ENCODE data around the gene POLR2E. TPM values are rescaled to one million over a fixed set of nuclear protein-coding genes. Genes with fewer than 3 reads are reported as not detected.

POLR2E gene
- total and polyA plus RNA-seq, 2 donors (not counting 1 experiment from before 2014, with no cell fraction given) = 103 to 121 TPM

DNA sequence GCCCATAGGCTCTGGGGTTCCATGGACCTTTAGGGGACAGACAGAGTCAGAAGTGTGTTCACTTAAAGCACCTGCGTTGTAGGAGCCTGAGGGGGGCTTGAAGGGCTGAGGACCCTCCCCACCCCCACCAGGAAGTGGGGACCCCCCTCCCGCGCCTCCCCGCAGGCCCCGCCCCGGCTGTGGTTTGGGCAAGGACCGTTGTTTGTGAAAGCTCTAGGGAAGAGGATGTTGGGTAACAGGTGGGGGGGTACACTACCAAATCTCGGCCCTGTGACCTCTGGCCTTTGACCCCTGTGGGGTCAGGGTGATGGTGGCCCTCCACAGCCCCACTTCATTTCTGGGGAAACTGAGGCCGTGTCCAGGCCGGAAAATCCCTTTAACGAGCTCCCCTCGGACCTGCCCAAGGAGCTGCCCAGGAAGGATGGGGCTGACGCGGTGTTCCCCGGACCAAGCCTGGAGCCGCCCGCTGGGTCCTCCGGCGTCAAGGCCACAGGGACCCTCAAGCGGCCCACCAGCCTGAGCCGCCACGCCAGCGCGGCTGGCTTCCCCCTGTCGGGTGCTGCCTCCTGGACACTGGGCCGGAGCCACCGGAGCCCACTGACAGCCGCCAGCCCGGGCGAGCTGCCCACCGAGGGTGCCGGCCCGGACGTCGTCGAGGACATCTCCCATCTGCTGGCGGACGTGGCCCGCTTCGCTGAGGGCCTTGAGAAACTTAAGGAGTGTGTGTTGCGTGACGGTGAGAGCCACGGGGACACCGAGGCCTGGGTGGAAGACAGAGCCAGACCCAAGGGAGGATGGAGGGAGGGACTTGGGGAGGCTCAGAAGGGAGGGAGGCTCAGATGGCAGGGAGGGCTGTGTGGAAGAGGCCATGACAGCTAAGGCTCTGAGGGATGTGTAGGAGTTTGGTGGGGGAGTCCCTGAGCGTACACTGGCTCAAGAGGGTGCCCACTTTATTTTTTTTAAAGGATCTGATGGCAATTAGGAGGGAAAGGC lies 26.9 kb downstream of the POLR2E start:
- WGBS (ENCODE audit: insufficient coverage) = 9% methylated on average over 39 of the region's 45 CpGs
- peak overlapping the region; percentile 97 for H3K27ac Mint-ChIP-seq
- H3K4me3 Mint-ChIP-seq = peak overlapping the region; percentile 96
- DNase-seq (peak; percentile 73), ATAC-seq (ENCODE audit: low read depth) (peak; percentile 12)
- intact Hi-C loops (cut with micrococcal nuclease) = loop anchor here (1.0 to 10.0 kb wide), 6 partner anchors 9 to 144 kb away; partner anchors contain the start of genes ARID3A, GPX4, RNU6-2 and TMEM259
- peaks cover 0 to 42% of the 10 kb centered on the region in 2 experiments for H3K36me3 ChIP-seq (replicated peaks in 1 of 2; ENCODE audit: control extremely low read depth in 1 of 2, control insufficient read depth in 1 of 2, extremely low read depth in 1 of 2, insufficient read depth in 2 of 2, low read length in 1 of 2)
- ChIA-PET CTCF (interaction anchor here (1.2 to 5.2 kb wide), 15 partner anchors 8 to 207 kb away, joined by 3 to 56 read pairs (median 6); partner anchors contain the start of genes ABCA7, CNN2, FAM174C and POLR2E), POLR2A (interaction anchor here (0.5 to 6.3 kb wide), 27 partner anchors 8 to 205 kb away, joined by 3 to 97 read pairs (median 4); partner anchors contain the start of genes ABCA7, ATP5F1D, CNN2 and GPX4)
- H2AFZ ChIP-seq (ENCODE audit: insufficient read depth, low read depth, low read length, poor library complexity, severe bottlenecking) = no peak overlapping the region
- H3K9ac ChIP-seq (ENCODE audit: low read length) = peak overlapping the region; percentile 94
- peaks cover 0 to 11% (median 0%) of the 10 kb centered on the region in 3 donors for H3K9me3 ChIP-seq (ENCODE audit: control extremely low read depth in 1 of 3, control insufficient read depth in 2 of 3, insufficient read depth in 1 of 3, low read length in 2 of 3)
- peak overlapping the region; percentile 77 to 87 for H3K27ac ChIP-seq (ENCODE audit: low read length in 2 of 2)
- H3K79me2 ChIP-seq (ENCODE audit: control insufficient read depth, insufficient read depth, low read length) = peaks cover 65% of the 10 kb centered on the region
- peaks cover 58 to 81% of the 10 kb centered on the region in 2 donors for H3K4me1 ChIP-seq (ENCODE audit: control insufficient read depth in 2 of 2, insufficient read depth in 2 of 2, low read length in 2 of 2)
- H3K4me1 Mint-ChIP-seq = peaks cover 52% of the 10 kb centered on the region
- H3K4me2 ChIP-seq (replicated peaks; ENCODE audit: low read depth, low read length, poor library complexity, severe bottlenecking) = peak overlapping the region; percentile 91
- no peaks in the 10 kb centered on the region for H3K9me3 Mint-ChIP-seq (ENCODE audit: insufficient read depth)
- no peaks in the 10 kb centered on the region for H3K27me3 ChIP-seq (replicated peaks in 1 of 4; ENCODE audit: control extremely low read depth in 1 of 4, control insufficient read depth in 3 of 4, insufficient read depth in 4 of 4, low read length in 3 of 4)
- peaks cover 81% of the 10 kb centered on the region for H4K20me1 ChIP-seq (ENCODE audit: control insufficient read depth, insufficient read depth, low read length, poor library complexity, severe bottlenecking)
- TF ChIP-seq EZH2 (IDR thresholded peaks at IDR 0.05; ENCODE audit: borderline replicate concordance, insufficient read depth, low read depth, low read length, poor library complexity, severe bottlenecking) = no peak
- TF ChIP-seq, protein P1, sequence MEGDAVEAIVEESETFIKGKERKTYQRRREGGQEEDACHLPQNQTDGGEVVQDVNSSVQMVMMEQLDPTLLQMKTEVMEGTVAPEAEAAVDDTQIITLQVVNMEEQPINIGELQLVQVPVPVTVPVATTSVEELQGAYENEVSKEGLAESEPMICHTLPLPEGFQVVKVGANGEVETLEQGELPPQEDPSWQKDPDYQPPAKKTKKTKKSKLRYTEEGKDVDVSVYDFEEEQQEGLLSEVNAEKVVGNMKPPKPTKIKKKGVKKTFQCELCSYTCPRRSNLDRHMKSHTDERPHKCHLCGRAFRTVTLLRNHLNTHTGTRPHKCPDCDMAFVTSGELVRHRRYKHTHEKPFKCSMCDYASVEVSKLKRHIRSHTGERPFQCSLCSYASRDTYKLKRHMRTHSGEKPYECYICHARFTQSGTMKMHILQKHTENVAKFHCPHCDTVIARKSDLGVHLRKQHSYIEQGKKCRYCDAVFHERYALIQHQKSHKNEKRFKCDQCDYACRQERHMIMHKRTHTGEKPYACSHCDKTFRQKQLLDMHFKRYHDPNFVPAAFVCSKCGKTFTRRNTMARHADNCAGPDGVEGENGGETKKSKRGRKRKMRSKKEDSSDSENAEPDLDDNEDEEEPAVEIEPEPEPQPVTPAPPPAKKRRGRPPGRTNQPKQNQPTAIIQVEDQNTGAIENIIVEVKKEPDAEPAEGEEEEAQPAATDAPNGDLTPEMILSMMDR (IDR thresholded peaks at IDR 0.05) = no peak
- H3K4me3 ChIP-seq (ENCODE audit: control extremely low read depth in 1 of 5, extremely low read depth in 1 of 5, insufficient read depth in 1 of 5, low read depth in 2 of 5, low read length in 4 of 5) = peak overlapping the region; percentile 65 to 99 (median 90)
- no peaks in the 10 kb centered on the region for H3K27me3 Mint-ChIP-seq

Measured in B cell (primary cell).